Activated T-cell treated with anti-CD3 and anti-CD28 coated beads, Interleukin-2, amount 50 U/mL, for 1 hour (primary cell): Measurements from ENCODE around the gene BCAS3.
A peak's percentile ranks its signal among the peaks of the same experiment; 100 is the strongest.
"Not testable (repeated sequence)": the region's sequence is repeated elsewhere in the genome, so short reads cannot be mapped to it uniquely, and the experiment has no call there.

ENCODE experiments used
- DNase-seq: peaks from one replicate; pipeline ENCODE4 v3.0.0-alpha.2; 2020

Gene BCAS3

DNA sequence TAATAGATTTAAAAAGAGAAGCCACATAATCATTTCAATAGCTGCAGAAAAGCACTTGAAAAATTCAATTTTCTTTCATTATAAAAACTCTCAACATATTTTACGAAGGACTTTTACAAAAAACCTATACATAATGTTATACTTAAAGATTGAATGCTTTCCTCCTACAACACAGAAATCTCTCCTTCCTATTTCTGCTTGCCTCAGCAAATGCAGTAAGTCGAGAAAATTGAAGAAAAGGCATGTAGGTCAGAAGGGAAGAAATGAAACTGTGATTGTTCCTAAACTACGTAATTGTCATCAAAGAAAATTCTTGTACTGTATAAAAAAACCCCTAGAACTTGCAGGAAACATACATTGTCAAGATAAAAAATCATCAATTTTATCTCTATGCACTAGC is 267.1 kb downstream of the BCAS3 start:
- DNase-seq = no peak

DNA sequence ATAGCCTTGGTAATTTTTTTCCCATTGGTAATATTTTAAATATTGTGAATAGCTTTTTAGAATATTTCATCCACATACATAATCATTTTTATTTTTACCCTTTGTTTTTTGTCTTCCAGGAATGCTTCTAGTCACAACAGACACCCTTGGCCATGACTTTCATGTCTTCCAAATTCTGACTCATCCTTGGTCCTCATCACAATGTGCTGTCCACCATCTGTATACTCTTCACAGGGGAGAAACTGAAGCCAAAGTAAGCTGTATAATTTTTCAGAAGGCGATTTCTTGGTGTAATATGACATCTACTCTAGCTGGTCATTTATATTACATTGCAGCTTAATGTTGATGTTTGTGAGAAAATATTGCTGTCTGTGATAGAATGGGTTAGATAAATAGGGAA is 269.4 kb downstream of the BCAS3 start:
- no peak for DNase-seq

DNA sequence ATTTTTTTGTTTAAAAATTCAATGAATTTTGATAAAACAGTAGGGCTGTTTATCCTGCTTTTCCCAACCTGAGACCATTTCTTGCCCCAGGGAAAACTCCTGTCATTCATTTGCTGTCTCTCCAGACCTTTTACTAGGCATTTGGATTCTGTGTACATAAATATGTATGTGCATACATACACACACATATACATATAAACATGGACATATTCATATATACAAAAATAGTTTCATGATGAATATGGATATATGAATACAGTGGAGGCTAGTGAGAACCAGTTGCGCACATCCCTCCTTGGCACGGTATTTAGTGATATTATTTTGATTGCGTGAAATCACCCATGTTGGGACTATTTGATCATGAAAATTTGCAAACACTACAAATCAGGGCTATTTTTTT is 269.9 kb downstream of the BCAS3 start:
- DNase-seq = no peak

DNA sequence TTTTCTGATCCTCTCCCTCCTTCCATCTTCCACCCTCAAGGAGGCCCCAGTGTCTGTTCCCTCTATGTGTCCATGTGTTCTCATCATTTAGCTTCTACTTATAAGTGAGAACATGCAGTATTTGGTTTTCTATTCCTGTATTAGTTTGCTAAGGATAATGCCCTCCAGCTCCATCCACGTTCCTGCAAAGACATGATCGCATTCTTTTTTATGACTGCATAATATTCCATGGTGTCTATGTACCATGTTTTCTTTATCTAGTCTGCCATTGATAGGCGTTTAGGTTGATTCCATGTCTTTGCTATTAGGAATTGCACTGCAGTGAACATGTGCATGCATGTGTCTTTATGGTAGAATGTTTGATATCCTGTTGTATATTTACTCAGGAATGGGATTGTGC is 275.1 kb downstream of the BCAS3 start:
- DNase-seq = no peak

DNA sequence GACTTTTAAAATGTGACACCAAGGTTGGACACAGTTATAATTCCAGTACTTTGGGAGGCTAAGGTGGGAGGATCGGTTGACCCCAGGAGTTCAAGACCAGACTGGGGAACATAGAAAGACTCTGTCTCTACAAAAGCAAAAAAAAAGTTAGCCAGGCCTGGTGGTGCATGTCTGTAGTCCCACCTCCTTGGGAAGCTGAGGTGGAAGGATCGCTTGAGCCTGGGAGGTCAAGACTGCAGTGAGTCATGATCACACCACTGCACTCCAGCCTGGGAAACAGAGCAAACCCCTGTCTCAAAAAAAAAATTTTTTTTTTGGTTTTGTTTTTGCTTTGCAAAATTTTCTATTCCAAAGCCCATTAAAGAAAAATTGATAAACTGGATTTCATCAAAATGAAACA is 281.4 kb downstream of the BCAS3 start:
- DNase-seq = no peak

DNA sequence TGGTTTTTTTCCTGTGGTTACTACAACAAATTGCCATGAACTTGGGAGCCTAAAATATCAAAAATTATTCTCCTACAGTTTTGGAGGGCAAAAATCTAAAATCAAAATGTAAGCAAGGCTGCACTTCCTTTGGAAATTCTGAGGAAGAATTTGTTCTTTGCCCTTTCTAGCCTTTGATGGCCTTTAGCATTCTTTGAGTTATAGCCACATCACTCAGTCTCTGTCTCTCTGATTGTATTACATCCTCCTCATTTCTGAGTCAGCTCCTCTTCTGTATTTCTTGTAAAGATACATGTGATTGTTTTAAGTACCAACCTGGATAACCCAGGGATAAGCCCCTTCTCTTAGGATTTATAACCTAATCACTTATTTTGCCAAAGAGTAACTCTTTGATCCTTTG is 282.0 kb downstream of the BCAS3 start:
- DNase-seq = no peak

DNA sequence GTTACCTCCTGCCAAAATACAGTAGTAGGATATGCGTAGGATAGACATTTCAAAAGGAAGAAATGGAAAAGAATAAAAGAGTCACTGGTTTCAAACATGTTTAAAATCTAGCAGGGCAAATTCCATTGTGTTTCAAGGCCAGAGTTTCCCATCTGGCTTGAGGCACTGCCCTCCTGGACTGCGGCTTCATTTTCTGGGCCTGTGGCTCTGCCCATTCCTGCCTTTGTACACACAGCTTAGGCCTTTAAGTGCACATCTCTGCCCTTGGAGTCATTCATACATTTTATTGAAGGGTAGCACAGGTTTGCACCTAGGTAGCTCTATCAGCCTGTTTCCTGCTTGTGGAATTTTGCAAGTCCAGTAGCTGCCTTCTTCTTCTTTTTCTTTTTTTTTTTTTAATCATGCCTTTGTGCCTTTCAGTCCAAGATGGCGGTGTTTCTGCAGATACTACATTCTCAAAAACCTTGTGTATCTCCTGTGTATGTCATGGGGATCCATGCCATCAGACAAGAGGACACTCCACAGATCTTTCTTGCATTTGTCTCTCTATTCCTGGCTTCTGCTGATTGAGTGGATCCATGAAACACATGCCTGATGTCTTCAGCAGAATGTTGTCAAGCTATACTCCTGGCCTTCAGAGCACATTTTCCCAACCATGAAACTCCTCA is 282.9 kb downstream of the BCAS3 start:
- no peak for DNase-seq

DNA sequence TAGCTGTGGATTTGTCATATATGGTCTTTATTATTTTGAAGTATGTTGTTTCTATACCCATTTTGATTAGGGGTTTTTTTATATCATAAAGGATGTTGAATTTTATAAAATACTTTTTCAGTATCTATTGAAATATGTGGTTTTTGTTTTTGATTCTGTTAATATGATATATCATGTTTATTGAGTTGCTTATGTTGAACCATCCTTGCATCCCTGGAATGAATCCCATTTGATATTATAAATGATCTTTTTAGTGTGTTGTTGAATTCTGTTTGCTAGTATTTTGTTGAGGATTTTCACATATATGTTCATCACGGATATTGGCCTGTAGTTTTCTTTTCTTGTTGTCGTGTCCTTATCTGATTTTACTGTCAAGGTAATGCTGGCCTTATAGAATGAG is 286.5 kb downstream of the BCAS3 start:
- DNase-seq = no peak

DNA sequence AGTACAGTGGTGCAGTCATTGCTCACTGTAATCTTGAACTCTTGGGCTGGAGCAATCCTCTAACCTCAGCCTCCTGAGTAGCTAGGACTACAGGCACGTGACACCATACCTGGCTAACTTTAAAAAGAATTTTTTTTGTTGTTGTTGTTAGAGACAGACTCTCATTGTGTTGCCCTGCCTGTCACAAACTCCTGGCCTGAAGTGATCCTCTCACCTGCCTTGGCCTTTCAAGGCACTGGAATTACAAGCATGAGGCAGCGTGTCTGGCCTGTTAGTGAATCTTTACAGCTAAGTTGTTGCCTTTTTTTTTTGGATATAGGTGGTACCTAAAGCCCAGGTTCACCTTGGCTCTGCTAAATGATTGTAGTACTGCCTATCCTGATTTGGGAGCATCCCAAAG is 290.6 kb downstream of the BCAS3 start:
- no peak for DNase-seq

DNA sequence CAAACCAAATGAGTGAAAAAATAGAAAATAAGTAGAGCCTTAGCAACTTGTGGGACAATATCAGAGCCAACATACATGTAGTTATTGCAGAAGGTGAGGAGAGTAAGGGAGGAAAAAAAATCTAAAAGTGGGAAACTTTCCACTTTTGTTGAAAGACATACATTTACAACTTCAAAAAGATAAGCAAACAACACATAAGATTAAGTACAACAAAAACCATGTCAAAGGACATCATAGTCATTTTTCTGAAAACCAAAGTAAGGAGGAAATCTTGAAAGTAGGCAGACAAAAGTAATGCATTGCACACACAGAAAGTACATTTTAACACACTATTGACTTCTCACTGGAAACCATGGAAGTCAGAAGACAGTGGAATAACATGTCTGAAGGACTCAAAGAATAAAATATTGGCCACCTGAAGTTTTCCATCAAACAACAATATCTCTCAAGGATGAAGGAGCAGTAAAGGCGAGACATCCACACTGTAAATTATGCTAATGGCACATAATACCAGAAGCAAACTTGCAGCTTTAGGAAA is 291.9 kb downstream of the BCAS3 start:
- DNase-seq = no peak

DNA sequence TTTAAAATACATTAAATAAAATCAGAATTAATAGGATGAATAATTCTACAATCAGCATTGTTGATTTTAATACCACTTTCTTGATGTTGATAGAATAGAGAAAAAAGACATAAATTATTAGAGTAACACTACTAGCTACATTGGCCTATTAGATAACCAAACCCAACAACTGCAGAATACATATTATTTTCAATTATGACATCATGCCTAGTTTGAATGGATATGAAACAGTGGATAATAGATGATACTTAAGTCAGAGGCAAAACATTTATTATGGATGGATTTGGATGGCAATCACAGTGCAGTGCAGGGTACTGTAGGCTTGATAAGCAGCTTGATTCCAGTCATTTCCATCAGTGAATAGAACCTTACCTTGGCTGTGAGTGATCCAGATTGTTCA is 293.1 kb downstream of the BCAS3 start:
- no peak for DNase-seq

DNA sequence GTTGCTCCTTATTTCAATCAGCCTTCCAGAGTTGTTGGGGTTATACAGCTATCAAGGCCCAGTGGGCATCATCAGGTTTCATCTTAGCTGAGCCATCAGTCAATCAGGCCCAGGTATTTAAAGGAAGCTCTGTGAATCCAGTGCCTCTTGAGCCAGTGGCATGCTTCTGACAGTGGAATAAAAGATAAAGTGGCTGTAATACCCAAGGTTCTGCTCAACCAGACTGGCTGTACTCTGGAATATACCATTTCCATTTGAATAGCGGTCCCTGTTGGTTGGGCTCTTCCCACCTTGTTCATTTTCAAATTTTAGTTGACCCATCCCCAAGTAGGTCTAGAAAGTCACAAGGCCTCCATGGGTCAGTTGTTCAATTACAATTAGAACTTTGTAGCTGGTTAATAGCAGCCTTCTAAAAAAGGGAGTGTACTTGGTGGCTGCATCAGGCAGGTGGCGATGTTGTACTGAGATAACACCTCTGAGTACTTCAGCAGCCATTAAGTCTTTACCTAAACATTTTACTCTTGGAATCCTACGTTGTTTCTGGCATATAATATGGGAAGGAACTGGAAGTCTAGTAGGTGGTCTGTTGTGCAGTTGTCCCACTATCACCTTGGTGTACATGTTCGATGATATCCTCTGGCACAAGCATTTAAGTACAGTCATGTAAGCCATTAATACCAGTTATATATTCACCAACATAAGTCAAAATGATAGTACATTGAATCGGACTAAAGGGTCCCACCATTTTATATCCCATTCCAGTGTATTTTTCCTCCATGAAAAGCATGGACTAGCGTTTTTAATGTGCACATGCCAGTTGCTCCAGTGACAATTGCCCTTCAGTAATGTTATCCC is 294.1 kb downstream of the BCAS3 start:
- DNase-seq = peak; percentile 31

DNA sequence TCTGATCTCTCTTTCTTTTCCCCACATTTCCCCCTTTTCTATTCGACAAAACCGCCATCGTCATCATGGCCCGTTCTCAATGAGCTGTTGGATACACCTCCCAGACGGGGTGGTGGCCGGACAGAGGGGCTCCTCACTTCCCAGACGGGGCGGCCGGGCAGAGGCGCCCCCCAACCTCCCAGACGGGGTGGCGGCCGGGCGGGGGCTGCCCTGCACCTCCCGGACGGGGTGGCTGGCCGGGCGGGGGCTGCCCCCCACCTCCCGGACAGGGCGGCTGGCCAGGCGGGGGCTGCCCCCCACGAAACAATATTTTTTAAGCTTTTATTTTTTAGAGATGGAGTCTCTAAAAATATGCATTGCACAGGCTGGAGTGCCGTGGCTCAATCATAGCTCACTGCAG is 299.2 kb downstream of the BCAS3 start:
- DNase-seq = not testable (repeated sequence)

DNA sequence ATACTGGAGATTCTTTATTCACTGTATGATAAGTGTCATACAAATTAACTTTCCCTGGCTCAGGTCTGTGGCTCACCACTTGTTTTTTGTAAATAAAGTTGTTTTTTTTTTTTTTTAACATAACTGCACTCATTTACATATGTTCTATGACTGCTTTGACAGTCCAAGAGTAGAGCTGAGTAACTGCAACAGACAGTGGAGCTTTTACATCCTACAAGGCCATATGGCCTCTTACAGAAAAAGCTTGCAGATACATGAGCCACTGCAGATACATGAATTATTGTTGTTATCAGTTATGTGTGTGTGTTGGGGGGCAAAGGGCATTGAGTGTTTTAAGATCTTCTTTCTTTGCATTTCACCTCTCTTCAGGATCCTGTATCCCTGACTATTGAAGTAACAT is 311.7 kb downstream of the BCAS3 start:
- no peak for DNase-seq

DNA sequence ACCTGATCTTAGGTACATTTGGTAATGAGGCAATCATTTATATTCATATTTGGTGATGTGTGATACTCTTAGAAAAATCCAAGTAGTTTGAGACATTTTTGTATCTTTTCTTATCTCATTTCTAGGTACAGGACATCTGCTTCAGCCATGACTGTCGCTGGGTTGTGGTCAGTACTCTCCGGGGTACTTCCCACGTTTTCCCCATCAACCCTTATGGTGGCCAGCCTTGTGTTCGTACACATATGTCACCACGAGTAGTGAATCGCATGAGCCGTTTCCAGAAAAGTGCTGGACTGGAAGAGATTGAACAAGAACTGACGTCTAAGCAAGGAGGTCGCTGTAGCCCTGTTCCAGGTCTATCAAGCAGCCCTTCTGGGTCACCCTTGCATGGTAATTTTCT is 312.2 kb downstream of the BCAS3 start:
- no peak for DNase-seq

DNA sequence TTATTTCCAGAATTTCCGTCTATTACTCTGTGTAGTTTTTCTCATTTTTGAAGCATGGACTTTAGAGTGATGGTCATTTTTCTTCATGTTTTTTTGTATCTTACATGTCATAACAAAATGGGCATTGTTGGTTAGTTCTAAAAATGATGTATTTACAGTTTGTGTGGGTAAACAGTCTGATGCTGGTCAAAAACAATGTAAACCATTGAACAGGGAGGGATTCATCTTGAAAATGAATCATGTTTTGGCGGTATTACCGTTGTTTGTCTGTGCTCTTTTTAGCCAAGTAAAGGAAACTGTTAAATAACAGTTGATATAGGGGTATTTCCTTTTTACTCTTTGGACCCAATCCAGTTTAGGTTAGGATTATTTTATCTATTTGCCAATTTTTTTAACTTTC is 315.8 kb downstream of the BCAS3 start:
- DNase-seq = no peak

DNA sequence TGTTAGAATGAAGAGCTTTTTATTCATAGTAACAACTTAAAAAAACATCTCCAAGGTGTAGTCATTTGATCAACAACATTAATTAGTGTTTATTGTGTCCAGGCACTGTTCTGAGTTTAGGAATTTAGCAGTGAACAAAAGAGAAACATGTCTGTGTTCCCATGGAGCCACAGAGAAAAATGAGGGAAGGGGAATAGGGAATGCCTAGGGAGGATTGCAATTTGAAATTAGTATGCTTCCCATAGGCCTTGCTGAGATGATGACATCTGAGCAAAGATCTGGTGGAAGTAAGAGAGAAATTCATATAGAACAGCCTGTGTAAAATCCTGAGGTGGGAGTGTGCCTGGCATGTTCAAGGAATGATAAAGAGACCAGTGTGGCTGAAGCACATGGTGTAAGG is 318.0 kb downstream of the BCAS3 start:
- no peak for DNase-seq

DNA sequence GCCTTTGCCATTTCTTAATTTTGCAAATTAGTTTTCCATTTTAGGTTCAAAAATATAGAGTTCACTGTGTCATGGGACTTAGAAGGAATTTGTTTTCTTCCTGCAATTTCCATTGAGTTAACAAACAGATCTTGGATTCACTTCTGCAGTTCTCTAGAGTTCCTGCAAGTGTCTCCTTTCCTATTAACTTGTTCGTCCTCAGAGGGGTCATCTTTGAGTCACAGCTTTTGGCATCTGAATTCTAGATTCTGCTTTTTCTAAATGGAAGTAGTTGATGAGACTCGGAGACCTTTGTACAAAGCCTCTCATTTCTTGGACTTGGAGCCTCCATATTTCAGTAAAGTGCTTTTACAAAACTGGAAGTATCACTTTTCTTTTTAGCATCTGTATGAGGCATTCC is 323.3 kb downstream of the BCAS3 start:
- no peak for DNase-seq

DNA sequence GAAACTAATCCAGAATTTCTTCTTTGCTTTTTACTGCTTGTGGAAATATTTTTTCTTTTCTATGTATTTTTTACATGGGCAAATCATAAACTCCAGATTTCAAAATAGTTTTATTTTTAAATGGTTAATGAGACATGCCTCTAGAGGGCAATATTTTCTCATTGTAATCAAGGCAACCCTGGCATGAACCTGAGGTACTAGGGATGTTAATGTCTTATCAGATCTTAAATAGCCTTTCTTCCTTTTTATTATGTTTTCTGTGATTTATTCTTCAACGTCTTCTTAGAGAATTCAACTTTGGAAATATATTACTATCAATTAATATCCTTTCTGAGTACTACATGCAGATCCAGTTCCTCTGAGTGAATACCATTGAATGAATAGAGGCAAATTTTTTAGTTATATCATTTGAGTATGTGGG is 324.7 kb downstream of the BCAS3 start:
- DNase-seq = no peak

DNA sequence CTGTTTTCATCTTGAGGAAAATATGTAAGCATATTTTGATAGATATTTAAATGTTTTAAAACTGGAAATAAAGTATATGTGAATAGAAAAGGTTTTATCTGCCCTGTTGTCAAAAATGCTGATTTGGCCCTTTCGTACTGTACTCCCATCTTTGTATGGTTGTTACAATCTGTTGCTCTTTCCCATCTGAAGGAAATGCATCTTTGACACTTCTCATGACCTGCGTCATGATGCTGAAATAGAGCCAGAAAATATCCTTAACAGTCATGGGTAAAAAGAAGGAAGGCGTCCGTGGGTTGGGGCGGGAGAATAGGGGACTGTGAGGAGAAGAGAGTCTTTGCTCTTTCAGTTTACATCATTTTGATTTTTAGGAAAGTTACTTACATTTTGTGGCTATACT is 327.7 kb downstream of the BCAS3 start:
- no peak for DNase-seq

DNA sequence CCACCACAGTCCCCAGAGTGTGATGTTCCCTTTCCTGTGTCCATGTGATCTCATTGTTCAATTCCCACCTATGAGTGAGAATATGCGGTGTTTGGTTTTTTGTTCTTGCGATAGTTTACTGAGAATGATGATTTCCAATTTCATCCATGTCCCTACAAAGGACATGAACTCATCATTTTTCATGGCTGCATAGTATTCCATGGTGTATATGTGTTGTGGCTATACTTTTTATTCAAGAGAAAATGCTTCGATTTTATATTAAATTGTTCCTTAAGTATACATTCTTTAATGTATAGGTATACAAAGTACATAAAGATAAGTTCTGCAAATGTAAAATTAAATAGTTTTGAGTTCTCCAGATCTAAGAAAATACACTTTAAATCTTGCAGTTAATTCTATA is 328.3 kb downstream of the BCAS3 start:
- not testable (repeated sequence) for DNase-seq

DNA sequence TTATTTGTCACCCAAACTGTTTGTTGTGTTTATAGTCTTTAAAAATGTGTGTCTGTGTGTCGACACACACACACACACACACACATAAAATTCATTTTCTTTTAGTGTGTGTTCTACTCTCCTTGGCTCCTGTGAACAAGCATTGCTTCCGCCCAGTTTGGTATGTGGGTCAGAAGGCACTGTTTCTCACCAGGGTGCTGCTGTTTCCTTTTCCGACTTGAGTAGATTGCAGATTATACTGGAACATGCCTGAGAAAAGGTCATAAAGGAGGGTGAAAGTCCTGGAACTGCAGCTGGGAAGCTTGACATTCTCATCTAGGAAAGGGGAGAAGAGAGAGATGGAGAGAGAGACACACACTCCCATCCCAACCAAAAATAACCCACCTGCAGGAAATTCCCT is 330.3 kb downstream of the BCAS3 start:
- no peak for DNase-seq

DNA sequence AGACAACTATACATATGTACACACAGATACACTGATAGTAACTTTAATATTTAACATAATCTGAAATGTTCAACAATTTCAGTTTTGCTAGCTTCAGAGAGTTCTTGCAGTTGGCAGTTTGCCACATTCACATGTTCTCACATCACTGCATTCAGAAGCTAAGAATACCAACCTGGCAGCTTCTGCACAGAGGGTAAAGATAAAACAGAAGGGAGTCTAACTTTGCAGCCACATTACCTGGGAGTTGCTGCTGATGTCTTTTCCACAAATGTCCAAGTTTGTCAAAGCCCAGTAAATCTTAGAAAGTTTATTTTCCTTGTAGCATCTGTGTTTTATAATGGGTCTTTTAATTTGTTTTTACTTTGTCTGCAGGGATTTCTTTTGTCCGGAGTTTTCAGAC is 332.0 kb downstream of the BCAS3 start:
- no peak for DNase-seq

DNA sequence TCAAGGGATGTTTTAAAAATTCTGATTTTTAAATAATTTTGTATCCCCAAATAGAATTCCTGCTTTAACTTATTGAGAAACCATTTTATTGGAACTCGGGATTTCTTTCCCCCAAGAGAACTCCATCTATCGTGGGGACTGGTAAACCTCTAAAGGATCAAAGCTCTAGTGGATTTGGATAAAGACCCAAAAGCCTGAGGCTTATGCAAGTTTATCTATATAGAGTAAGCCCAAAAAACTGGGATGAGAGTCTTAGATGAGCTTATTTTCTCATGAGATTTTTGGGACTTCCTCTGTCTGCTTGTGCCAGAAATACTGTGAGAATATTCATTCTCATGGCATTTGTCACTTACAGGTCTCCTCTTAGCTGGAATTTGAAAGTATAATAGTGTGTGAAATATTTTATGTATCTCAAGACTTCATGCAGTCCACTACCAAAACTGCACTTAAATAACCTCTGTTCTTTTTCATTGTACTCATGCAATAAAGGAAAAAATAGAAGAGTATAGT is 333.1 kb downstream of the BCAS3 start:
- no peak for DNase-seq
